ENCODE results near the gene NOL6.

Gene NOL6

GRCh38 chr9:33471361-33471760 is 2.4 kb downstream of the NOL6 start:
- H3K4me3 ChIP-seq (ENCODE audit: low read depth, low read length) = no peak overlapping the region
- CTCF ChIA-PET = interaction anchor here (1.0 to 17.4 kb wide), 4 partner anchors 9 to 184 kb away, joined by 3 to 284 read pairs (median 16); partner anchors contain the start of gene AQP3
- no peak for DNase-seq (ENCODE audit: low read depth, low spot score)
- POLR2A ChIA-PET = no interaction called here
- TF ChIP-seq, protein P1, sequence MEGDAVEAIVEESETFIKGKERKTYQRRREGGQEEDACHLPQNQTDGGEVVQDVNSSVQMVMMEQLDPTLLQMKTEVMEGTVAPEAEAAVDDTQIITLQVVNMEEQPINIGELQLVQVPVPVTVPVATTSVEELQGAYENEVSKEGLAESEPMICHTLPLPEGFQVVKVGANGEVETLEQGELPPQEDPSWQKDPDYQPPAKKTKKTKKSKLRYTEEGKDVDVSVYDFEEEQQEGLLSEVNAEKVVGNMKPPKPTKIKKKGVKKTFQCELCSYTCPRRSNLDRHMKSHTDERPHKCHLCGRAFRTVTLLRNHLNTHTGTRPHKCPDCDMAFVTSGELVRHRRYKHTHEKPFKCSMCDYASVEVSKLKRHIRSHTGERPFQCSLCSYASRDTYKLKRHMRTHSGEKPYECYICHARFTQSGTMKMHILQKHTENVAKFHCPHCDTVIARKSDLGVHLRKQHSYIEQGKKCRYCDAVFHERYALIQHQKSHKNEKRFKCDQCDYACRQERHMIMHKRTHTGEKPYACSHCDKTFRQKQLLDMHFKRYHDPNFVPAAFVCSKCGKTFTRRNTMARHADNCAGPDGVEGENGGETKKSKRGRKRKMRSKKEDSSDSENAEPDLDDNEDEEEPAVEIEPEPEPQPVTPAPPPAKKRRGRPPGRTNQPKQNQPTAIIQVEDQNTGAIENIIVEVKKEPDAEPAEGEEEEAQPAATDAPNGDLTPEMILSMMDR (IDR thresholded peaks at IDR 0.05; ENCODE audit: insufficient read depth, low read length, missing control alignments) = no peak

DNA sequence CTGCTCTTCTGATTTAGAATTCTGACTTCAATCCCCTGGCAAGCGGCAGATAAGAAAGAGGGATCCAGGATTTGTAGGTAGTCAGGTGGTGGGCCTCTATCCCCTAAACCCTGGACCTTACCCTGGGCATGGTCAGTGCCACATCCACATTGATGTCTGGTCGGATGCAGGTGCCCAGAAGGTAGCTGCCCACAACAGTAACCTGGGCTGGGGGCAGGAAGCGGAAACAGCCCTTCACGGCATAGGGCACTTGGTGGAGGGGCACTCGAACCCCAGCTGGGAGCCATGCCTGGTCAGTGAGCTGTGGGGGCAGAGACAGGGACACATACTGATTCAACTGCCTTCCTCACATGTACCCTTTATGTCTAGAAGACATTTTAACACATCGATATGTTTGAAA is 3.8 kb downstream of the NOL6 start:
- TF ChIP-seq, protein P1 (IDR thresholded peaks at IDR 0.05; ENCODE audit: insufficient read depth, low read length, missing control alignments) = no peak
- POLR2A ChIA-PET = no interaction called here
- CTCF ChIA-PET = interaction anchor here (1.0 to 17.4 kb wide), 5 partner anchors 10 to 206 kb away, joined by 3 to 284 read pairs (median 5); partner anchors contain the start of gene AQP3

DNA sequence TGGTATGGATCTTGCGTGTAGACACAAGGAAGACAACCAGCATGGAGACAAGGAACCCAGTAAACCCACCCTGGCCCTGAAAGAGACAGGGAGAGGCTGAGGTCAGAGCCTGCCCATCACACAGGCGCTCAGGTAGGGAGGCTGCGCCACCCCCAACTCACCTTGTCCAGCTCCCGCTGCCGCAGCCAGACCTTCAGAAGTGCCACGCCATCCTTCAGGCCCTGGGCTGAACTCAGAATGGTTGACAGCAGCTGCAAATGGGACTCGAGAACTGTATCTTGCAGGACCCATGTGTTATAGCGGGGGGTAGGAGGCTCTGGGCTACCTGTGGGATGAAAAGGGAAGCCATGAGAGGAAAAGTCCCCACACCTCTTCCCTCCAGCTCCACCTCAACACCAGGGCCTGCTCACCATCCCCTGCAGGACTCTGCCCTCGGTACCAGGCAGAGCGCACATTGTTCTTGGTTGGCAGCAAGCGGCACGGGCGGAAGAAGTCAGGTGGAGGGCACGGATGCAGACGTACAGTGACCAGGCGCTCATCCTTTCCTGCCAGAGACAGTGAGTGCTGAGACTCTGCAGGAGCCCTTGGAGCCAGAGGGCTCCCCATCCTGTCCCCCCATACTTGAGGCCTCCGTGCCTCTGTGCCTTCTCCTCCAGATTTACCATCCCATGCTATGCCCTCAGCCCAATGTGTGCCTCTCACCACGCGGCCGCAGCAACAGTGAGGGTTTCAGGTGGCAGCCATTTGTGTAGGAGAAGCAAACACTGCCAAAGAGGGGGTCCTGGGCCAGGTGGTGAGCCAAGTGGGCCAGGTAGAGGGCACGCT is 4.7 kb downstream of the NOL6 start:
- TF ChIP-seq, protein P1 (IDR thresholded peaks at IDR 0.05; ENCODE audit: insufficient read depth, low read length, missing control alignments) = no peak
- ChIA-PET CTCF (interaction anchor here (0.7 to 17.4 kb wide), 5 partner anchors 18 to 179 kb away, joined by 3 to 284 read pairs (median 6); partner anchors contain the start of genes AQP3 and NFX1), POLR2A (no interaction called here)
- H3K4me3 ChIP-seq (ENCODE audit: low read depth, low read length) = no peak overlapping the region
- DNase-seq (ENCODE audit: low read depth, low spot score) = no peak

More for the DNA sequence above, 3.8 kb downstream of the NOL6 start:
- no peak overlapping the region for H3K4me3 ChIP-seq (ENCODE audit: low read depth, low read length)
- no peak for DNase-seq (ENCODE audit: low read depth, low spot score)

DNA sequence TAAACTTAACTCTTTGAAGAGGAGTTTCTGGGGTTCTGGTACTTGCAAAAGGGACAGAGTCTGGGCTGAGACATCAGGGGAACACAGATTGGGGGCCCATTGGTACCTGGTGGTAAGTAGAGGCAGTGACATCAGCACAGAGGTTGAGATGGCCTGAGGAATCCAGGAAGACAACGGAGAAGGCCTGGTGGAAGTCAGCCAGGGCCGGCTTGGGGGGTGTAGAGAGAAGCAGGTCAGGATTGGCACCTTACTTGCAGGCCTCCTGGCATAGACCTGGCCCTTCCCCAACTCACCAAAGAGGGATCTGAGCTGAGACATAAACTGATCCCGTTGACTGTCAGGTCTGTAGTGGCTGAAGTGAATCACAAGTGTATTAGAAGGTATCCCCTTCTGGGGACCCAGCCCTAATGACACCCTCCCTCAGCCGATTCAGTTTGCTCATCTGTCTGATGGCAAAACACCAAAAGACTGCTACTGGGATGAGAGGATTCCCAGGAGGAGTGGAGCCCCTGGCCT is 5.5 kb downstream of the NOL6 start:
- DNase-seq (ENCODE audit: low read depth, low spot score) = no peak
- no peak overlapping the region for H3K4me3 ChIP-seq (ENCODE audit: low read depth, low read length)
- ChIA-PET CTCF (interaction anchor here (0.7 to 17.4 kb wide), 7 partner anchors 6 to 178 kb away, joined by 3 to 284 read pairs (median 21); partner anchors contain the start of genes AQP3, NFX1 and NOL6), POLR2A (no interaction called here)
- TF ChIP-seq, protein P1 (IDR thresholded peaks at IDR 0.05; ENCODE audit: insufficient read depth, low read length, missing control alignments) = no peak

GRCh38 chr9:33467526-33467925 is 6.2 kb downstream of the NOL6 start:
- TF ChIP-seq, protein P1 (IDR thresholded peaks at IDR 0.05; ENCODE audit: insufficient read depth, low read length, missing control alignments) = no peak
- no peak for DNase-seq (ENCODE audit: low read depth, low spot score)
- CTCF ChIA-PET = interaction anchor here (0.7 to 17.4 kb wide), 22 partner anchors 7 to 255 kb away, joined by 3 to 284 read pairs (median 9); partner anchors contain the start of genes AQP3, AQP7, BAG1 and CHMP5
- H3K4me3 ChIP-seq (ENCODE audit: low read depth, low read length) = no peak overlapping the region
- POLR2A ChIA-PET = no interaction called here
